Suppressor macrophage treated with lipopolysaccharide for 1 hour (primary cell): Measurements from ENCODE around the gene NOM1.
"Not testable (repeated sequence)": the region's sequence is repeated elsewhere in the genome, so short reads cannot be mapped to it uniquely, and the experiment has no call there.

Experiments used
- DNase-seq, 3 donors: peaks; one replicate each; pipeline ENCODE4 v3.0.0-alpha.2; 2020 to 2022

Gene NOM1

DNA sequence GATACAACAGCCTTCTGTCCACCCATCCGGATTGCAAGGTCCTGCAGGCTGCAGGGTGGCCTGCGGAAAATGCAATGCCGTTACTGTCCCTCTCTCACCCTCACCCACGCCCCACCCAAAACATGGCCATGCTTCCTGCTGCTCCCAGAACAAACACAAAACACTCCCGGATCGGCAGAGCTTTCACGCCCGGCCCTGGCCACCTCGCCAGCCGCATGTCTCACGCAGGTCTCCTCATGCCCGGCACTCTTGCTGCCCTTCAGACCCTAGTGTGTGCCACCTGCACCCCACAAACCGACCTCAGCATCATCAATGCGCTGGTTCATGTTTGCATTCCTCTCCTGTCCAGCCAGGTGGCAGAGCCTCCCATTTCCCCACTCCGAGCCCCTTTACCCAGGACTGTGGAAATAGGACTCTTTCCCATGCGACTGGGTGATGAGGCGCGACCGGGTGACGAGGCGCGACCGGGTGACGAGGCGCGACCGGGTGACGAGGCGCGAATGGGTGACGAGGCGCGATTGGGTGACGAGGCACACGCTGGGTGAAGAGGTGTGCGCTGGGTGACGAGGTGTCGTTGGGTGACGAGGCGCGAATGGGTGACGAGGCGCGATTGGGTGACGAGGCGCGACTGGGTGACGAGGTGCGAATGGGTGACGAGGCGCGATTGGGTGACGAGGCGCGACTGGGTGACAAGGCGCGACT, 8.9 kb upstream of the NOM1 start:
- DNase-seq, result no peak

DNA sequence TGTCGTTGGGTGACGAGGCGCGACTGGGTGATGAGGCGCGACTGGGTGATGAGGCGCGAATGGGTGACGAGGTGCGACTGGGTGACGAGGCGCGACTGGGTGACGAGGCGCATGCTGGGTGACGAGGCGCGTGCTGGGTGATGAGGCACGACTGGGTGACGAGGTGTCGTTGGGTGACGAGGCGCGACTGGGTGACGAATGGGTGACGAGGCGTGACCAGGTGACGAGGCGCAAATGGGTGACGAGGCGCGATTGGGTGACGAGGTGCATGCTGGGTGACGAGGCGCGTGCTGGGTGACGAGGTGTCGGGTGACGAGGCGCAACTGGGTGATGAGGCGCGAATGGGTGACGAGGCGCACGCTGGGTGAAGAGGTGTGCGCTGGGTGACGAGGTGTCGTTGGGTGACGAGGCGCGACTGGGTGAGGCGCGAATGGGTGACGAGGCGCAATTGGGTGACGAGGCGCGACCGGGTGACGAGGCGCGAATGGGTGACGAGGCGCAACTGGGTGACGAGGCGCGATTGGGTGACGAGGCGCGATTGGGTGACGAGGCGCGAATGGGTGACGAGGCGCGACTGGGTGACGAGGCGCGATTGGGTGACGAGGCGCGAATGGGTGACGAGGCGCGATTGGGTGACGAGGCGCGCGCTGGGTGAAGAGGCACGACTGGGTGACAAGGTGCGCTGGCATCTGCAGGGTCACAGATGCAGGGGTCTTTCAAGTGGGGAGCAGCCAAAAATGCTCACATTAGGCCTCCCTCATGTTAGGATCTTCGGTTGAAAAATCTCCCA, 7.9 kb upstream of the NOM1 start:
- DNase-seq, result no peak

DNA sequence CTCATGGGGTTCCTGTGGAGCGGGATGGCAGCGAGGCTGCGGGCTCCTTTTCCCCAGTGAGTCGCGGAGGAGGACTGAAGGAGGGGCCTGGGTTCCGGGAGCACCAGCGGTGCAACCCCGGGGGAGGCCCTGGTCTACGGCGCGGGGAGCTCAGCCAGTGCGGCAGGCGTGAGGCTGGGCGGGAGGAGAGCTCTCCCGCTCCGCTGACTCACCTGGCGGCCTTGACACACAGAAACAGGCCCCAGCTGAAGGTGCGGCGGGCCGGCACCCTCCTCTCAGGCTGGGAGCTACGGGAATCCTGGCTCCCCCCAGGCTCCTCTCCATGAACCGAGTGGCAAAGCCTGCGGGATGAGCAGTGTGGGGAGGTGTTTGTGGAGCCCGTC, 6.8 kb upstream of the NOM1 start:
- no peak for DNase-seq

DNA sequence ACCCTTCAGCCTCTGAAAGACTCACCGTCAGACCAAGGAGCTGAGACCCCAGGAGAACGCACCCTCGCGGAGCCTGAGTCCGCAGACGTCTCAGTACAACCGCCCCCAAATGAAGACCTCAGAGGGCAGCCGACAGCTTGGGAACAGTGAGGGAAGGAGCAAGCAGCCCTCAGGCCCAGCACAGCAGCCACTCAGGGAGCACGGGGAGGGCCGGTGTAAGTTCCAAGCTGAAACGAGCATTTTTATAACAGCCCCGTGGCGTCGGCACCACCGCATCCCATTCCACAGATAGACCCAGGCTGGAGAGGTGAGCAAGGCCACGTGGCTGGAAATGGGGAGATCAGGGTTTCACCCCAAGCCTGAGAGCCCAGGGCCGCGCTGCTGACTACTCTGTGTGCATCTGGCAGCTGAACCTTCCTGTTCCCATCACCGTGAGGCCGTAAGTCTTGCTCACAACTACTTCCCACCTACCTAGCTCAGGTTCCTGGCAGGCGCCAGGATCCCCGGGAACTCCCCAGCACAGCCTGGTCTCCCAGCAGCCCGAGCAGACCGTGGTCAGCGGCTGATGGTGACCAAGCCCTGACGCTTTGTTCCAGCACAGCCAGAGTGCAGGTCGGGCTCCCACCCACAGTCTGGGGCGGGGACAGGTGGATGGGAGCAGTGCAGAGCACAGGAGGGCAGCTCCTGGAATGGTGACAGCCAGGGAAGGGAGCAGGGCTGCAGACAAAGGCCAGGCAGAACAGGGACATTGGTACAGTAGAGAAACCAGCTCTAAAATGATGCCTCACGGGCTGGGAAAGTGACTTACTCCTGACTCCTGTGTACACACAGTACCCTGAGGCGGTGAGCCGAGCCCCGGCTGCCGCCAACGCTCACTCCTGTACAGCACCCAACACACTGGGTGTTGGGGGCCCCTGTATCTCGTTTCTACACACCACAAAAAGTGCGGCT, 6.1 kb upstream of the NOM1 start:
- DNase-seq, result no peak

DNA sequence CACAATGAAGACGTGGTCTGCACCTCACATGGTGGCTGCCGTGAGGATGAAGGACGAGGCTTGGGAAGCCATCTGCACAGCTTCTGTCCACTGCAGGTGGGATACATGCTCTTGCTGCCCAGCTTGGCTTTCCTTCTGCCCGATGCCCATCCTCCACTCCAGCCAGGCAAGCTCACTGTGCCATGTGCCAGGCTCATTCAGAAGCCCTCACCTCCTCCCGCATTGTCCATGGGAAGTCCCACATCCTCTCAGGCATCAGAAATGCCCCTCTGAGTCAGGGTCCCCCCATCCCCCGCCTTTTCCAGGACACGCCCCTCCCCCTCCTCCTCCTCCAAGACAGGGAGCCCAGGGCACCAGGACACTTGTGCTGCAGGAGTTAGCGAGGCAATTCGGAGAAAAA, 4.6 kb upstream of the NOM1 start:
- no peak for DNase-seq

DNA sequence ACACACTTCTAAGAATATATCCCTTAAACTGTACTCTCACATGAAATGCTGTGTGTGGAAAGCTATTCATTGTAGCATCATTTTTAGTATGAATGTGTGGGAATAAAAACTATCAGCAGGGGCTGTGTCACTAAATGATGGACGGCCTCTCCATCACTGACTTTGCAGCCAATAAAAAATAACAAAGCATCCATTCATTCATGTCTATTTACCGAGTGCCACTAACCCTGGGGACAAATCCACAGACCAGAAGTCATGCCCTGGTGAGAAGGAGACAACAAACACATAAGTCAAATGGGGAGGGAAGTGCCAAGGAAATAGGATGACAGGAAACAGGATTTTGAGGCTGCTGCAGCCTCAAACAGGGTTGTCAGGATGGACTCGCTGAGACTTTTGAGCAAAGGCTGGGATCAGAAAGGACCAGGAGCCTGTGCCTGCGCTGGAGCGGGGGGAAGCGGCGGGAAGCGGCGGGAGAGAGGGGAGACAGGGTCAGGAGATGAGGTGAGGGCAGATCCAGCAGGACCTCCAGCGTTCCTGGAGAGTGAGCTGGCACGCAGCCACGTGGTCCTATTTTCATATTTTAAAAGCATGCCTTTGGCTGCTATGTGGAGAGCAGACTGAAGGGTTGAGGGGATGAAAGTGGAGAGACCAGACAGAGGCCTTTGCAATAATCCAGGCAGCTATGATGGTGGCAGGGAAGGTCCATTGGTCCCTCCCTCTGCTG, 2.2 kb upstream of the NOM1 start:
- no peak for DNase-seq

DNA sequence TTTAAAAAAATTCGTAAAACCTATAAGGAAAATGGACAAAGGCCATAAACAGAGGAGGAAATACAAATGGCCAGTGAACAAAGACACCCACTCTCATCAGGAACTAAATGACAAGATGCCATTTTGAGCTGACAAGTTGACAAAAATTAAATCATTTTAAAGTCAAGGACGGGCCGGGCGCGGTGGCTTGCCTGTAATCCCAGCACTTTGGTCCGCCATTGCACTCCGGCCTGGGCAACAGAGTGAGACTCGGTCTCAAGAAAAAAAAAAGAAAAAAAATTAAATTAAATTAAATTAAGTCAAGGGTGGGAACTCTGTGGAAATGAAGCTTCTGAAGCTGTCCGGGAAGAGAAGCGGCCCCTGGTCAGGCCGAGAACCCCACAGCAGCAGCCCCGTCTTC, 1.2 kb upstream of the NOM1 start:
- no peak for DNase-seq

DNA sequence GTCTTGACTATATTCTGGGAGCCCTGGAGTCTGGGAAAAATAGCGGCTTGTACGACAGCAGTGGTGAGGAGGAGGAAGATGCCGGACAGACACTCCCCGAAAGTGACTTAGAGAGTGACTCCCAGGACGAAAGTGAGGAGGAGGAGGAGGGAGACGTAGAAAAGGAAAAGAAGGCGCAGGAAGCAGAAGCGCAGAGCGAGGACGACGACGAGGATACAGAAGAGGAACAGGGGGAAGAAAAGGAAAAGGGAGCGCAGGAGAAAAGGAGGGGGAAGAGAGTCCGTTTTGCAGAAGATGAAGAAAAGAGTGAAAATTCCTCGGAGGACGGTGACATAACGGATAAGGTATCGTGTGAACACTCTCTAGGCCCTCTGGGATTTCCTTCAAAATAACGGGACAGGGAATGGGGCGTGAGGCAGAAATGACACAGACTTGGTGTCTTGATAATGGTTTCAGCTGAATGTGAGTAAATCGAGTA, 908 bp downstream of the NOM1 start:
- DNase-seq, result peak; percentile 34 to 46 (median 37)

DNA sequence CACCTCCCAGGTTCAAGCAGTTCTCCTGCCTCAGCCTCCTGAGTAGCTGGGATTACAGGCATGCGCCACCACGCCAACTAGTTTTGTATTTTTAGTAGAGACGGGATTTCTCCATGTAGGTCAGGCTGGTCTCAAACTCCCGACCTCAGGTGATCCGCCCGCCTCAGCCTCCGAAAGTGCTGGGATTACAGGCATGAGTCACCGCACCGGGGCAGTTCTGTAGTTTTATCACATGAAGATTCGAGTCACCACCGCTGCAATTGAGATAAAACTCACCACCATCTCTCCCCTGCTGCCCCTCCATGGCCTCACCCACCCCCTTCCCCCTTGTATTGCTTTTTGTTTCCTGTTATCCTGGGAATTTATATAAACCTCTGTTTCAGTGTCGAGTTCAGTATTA, 3.7 kb downstream of the NOM1 start:
- not testable (repeated sequence) for DNase-seq

DNA sequence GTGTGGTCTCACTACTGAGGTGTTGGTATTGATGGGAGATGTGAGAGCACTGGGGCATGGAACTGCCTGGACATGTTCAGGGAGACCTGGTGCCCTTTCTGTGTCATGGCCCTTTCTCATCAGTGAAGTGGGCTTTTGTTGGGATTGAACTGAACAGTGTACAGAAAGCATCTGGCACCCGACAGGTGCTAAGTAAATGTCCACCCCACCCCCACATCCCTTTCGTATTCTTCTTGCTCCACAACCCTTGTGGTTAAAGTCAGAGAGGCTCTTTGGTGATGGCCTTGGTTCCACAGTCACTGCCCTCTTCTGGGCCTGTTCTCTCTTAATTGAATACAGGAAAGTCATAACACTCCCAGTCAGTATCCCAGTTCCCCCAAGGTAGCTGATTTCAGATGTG, 5.4 kb downstream of the NOM1 start:
- no peak for DNase-seq

DNA sequence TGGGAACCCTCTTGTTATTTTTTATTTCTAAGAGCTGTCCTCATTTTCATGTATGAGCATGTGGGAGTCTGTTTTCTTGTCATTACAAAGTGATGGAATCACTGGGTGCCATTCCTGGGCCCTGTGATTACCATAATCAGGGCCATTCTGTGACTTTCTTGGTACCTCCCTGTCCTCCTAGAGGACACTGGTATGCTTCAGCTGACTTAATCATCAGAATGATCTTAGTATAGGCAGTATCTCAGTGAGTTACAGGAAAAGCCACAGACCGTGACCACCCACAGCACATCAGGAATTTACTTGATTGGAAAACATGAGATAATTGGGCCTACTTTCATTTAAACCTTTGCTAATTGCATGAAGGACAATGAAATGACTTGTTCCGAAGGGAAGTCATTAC, 7.2 kb downstream of the NOM1 start:
- DNase-seq, result no peak

DNA sequence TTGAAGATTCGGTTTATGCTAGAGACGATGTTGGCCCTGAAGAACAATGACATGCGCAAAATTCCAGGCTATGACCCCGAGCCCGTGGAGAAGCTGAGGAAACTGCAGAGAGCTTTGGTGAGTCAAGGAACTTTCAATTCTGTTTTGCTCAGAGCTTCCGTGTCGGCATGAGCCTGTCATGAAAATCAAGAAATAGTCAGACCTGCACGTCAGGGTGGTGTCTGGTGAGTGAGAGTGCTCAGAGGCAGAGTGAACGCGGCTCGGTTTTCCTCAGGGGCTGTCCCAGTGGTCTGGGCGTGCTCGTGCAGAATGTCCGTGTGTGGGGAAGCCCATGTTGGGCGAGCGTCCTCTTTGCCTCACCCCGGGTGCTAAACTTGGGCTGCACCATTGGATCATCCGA, 12.6 kb downstream of the NOM1 start:
- no peak for DNase-seq

DNA sequence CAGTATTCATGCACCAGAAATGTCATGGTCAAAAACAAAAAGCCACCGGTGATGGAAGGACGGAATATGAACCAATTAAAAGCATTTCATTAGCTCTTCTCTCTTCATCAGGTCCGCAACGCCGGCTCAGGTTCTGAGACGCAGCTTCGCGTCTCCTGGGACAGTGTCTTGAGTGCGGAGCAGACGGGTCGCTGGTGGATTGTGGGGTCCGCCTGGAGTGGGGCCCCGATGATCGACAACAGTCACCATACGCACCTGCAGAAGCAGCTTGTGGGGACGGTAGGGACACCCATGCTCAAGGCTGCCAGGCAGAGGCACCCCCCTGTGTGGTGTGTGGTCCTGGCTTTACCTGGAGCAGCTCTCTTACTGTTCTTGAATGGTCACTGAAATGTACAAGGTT, 13.4 kb downstream of the NOM1 start:
- DNase-seq, result no peak

DNA sequence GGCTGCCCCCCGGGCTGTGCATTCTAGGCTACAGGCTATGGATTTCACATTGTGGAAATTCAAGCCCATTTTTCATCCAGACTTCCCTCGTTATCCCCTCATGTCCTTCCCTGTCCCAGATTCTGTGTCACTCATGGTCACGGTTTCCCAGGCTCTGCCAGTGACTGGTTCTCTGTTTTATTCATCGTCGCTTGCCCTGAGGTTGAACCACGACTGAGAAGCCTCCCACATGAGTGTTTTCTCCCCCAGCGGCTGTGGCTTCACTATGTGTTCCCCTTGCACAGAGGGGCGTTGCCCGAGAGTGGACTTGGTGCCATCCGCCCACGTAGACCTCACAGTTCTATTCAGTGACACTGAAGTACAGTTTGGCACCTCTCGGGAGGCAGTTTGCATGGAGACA, 14.0 kb downstream of the NOM1 start:
- no peak for DNase-seq

DNA sequence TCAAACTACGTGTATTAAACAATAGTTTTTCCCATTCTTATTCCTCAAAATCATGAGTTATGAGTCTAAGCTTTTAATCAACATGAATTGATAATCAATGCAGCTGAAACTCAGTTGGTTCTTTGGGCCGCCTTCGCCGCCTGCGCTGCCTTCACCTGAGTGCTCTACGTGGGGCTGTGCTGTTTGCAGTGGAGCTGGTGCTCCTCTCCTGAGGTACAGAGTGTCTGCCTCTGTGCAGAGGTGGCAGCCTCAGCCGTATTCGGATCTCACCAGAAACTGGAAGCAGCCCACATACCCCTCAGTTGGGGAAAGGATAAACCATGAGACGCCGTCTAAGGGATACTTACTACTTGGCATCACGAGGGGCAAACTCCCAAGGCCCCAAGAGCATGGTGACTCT, 15.5 kb downstream of the NOM1 start:
- no peak for DNase-seq

DNA sequence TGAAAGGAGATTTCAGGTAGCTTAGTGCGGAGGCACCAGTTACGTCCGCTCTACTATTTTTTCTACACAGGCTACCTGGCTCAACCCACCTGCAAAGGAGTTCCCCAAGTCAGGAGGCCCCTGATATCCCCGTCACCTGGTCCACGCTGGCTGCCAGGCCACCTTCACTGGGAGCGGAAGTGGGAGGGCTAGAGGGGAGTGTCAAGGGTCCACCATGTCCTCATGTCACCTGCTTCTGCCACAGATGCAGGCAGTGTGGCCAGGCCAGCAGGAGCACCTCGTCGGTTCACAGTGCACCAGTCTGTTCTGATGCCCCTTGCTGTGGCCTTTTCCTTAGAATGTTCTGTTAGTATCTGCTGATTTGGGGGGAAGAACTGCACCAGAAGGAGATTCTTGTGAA, 16.9 kb downstream of the NOM1 start:
- no peak for DNase-seq

DNA sequence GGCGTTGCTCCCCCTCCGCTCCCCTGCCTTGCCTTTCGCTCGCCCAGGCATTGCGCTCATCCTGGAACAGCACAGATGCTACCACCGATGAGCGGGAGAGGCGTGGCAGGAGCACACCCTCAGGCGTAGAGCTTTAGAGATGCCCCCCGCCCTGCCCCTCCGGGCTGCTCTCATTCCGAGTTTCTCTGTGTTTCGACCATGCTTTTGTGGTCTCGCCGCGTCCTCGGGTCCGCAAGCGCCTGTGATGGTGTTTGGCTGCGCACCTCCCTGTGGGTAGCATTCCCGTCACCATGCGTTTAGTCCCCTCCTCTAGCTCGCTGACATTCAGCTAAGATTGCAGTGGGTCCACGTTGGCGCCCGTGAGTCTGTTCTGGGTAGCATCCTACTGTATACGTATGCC, 18.7 kb downstream of the NOM1 start:
- no peak for DNase-seq

DNA sequence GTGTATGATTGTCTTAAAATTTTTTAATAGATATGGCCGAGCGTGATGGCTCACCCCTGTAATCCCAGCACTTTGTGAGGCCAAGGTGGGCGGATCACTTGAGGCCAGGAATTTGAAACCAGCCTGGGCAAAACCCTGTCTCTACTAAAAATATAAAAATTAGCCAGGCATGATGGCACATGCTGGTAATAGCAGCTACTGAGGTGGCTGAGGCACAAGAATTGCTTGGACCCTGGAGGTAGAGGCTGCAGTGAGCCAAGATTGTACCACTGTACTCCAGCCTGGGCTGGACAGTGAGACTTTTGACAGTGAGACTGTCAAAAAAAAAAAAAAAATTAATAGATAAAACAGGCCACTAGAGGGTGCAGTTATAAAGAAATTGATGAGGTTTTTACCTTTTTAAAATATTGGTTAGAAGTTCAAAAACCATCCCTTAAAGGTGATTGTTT, 20.5 kb downstream of the NOM1 start:
- DNase-seq, result peak; percentile 27 to 44 (median 35)

DNA sequence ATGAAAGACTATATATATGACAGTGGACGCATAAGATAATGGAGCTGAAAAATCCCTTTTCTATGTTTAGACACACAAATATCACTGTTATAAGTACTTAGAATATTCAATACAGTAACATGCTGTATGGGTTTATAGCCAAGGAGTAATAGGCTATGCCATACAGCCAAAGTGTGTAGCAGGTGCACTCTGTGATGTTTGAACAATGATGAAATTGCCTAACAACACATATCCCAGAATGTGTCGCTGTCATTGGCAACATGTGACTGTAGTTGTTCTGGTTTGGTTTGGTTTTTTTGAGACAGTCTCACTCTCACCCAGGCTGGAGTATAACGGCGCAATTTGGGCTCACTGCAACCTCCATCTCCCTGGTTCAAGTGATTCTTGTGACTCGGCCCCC, 26.1 kb downstream of the NOM1 start:
- DNase-seq, result no peak

DNA sequence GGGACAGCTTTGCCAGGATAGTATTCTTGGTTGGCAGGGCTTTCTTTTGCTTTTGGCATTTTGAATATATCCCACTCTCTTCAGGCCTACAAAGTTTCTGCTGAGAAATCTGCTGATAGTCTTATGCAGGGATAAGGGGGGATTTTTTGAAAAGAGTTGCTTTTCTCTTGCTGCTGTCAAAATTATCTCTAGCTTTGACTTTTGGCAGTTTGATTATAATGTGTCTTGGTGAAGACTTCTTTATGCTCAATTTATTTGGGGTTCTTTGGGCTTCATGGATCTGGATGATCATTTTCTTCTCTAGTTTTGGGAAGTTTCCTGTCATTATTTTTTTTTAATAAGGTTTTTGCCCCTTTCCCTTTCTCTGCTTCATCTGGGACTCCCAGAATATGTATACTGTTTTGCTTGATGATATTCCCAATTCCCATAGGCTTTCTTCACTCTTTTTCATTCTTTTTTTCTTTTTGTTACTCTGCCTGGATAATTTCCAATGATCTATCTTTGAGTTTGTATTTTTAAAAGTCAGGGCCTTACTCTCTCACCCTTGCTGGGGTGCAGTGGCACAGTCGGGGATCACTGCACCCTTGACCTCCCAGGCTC, 29.6 kb downstream of the NOM1 start:
- no peak for DNase-seq

DNA sequence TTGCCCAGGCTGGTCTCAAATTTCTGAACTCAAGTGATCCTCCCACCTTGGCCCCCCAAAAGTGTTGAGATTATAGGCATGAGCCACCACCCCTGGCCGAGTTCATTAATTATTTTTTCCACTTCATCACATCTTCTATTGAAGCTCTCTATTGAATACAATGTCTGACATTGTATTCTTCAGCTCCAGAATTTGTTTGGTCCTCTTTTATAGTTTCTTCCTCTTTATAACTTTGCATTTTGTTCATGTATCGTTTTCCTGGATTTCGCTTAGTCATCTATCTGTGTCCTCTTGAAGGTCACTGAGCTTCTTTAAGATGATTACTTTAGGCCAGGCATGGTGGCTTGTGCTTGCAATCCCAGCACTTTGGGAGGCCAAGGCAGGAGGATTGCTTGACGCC, 30.2 kb downstream of the NOM1 start:
- DNase-seq, result no peak

DNA sequence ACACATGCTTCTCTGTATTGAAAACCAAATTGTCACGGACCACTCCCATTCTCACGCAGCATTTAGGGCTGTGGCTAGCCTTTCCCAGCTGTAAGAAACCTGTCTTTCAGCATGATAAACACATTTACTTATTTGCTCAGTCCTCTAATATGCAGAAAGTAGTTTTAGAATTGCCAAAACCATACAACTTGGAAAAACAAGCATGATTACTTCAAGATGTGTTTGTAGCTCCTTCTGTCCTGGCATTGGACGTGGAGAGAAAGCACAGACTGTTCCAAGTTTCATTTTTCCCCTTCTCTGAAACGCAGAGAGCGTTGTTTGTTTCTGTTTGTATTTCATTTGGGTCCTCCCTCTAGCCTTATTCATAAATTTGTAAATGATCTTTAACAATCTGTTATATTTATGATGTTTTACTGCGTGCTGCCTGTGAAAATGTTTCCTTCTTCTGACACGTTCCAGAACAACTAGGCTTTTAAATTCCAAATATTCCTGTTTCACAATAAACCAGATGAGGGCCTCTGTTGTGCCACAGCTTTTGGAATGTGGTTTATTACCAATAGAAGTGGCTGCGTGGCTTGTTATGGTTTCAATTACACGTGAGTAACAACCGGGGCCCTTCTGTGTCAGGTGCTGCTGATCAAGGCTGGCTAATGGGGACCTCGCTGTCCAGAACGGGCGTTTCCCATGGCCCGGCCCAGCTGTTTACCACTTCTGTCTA, 34.8 kb downstream of the NOM1 start:
- no peak for DNase-seq
